HCT116 (cell line): ENCODE measurements around the gene ARL15. TPM values are rescaled to one million over a fixed set of nuclear protein-coding genes. Genes with fewer than 3 reads are reported as not detected.

Source experiments
- ATAC-seq: fragments of 200-7000 bp; cut with Tn5 transposase; 2 replicates; pipeline ENCODE4 v1.9.1; 2020; ENCODE audit warnings: mild to moderate bottlenecking, moderate library complexity
- BruUV-seq: library from RNA; stranded (reverse); fragments of 400-500 nt; replicated peaks from 2 replicates; lab custom pipeline; 2021; lab: Mats Ljungman, UMichigan
- CTCF ChIA-PET: fragments of 300-600 bp; sonication (Branson Sonifier 250); formaldehyde crosslinking; loops from one replicate; lab custom pipeline; 2021; ENCODE audit warnings: antibody characterized with exemption; lab: Charles Lee
- POLR2A ChIA-PET: fragments of 300-600, 350-600 bp; sonication (Branson Sonifier 250); formaldehyde crosslinking; loops from one replicate; lab custom pipeline; 2021; ENCODE audit warnings: antibody characterized with exemption; lab: Charles Lee
- RAD21 ChIA-PET, 2 experiments: fragments of 300-600 bp; sonication (Branson Sonifier 250); formaldehyde crosslinking; loops; one replicate each; lab custom pipeline; 2023; ENCODE audit warnings: low total read pairs in 2 of 2; ENCODE audit not compliant: uncharacterized antibody in 2 of 2, unreplicated experiment in 2 of 2, low non-redundant PET in 1 of 2; lab: Charles Lee
- DNase-seq: peaks from one replicate; pipeline ENCODE4 v3.0.0-alpha.2; 2010; ENCODE audit warnings: low read depth, low spot score
- H2AFZ ChIP-seq: fragments of 200-600 bp; shearing (Covaris generic), sonication (generic); 2 replicates; pipeline ENCODE4 v1.6.1; 2017; ENCODE audit warnings: low read depth, mixed run types, mixed read lengths, antibody characterized with exemption, low read length; ENCODE audit not compliant: poor library complexity, severe bottlenecking
- H3K27ac ChIP-seq: 2 replicates; pipeline ENCODE4 v1.5.1; 2012; ENCODE audit warnings: low read depth, low read length
- H3K27me3 ChIP-seq: fragments of 200-600 bp; sonication (generic); 2 replicates; pipeline ENCODE4 v1.6.1; 2016; ENCODE audit warnings: mixed run types, low read length, mixed read lengths; ENCODE audit not compliant: insufficient read depth
- H3K36me3 ChIP-seq, 2 experiments: fragments of 200-500 bp in 1 of 2; fragments of 200-600 bp in 1 of 2; sonication (Bioruptor generic) in 1 of 2; sonication (generic) in 1 of 2; 2 replicates each; pipeline versions ENCODE4 v1.5.1 to v1.6.1; 2014 to 2016; ENCODE audit warnings: low read length in 2 of 2, inconsistent platforms in 1 of 2, mixed read lengths in 1 of 2, mixed run types in 1 of 2; ENCODE audit not compliant: insufficient read depth in 2 of 2, control insufficient read depth in 1 of 2
- H3K4me1 ChIP-seq, 2 experiments: fragments of 200-600 bp in 1 of 2; sonication (generic) in 1 of 2; 2 replicates each; pipeline versions ENCODE4 v1.5.1 to v1.6.1; 2012 to 2017; ENCODE audit warnings: low read length in 2 of 2, inconsistent platforms in 1 of 2, mild to moderate bottlenecking in 1 of 2, mixed read lengths in 1 of 2, mixed run types in 1 of 2, moderate library complexity in 1 of 2; ENCODE audit not compliant: insufficient read depth in 2 of 2, control insufficient read depth in 1 of 2
- H3K4me2 ChIP-seq: fragments of 200-600 bp; sonication (generic); 2 replicates; pipeline ENCODE4 v1.6.1; 2017; ENCODE audit warnings: mixed run types, low read length, mixed read lengths
- H3K4me3 ChIP-seq, 2 experiments: fragments of 200-600 bp in 1 of 2; sonication (generic) in 1 of 2; replicated peaks in 1 of 2; 2 replicates each; pipeline ENCODE4 v1.5.1; 2011 to 2016; ENCODE audit warnings: low read length in 2 of 2, control low read depth in 1 of 2, low read depth in 1 of 2, mild to moderate bottlenecking in 1 of 2, mixed read lengths in 1 of 2, mixed run types in 1 of 2
- H3K79me2 ChIP-seq: fragments of 200-600 bp; sonication (generic); 2 replicates; pipeline ENCODE4 v1.6.1; 2017; ENCODE audit warnings: mild to moderate bottlenecking, mixed run types, low read length, moderate library complexity, mixed read lengths; ENCODE audit not compliant: insufficient read depth
- H3K9ac ChIP-seq: fragments of 200-600 bp; sonication (generic); 2 replicates; pipeline ENCODE4 v1.6.1; 2016; ENCODE audit warnings: low read length, mixed read lengths
- H3K9me2 ChIP-seq: fragments of 200-600 bp; sonication (generic), shearing (Covaris generic); 2 replicates; pipeline ENCODE4 v1.6.1; 2017; ENCODE audit warnings: mixed run types, mild to moderate bottlenecking, moderate library complexity; ENCODE audit not compliant: insufficient read depth
- H3K9me3 ChIP-seq, 2 experiments: fragments of 200-500 bp in 1 of 2; fragments of 200-600 bp in 1 of 2; sonication (Bioruptor generic) in 1 of 2; sonication (generic) in 1 of 2; 2 replicates each; pipeline ENCODE4 v1.6.1; 2014 to 2017; ENCODE audit warnings: low read length in 2 of 2, mixed read lengths in 2 of 2, inconsistent platforms in 1 of 2, low read depth in 1 of 2, mild to moderate bottlenecking in 1 of 2, mixed run types in 1 of 2, moderate library complexity in 1 of 2; ENCODE audit not compliant: control insufficient read depth in 1 of 2, insufficient read depth in 1 of 2
- H4K20me1 ChIP-seq: fragments of 200-600 bp; sonication (generic), shearing (Covaris generic); 2 replicates; pipeline ENCODE4 v1.6.1; 2017; ENCODE audit warnings: mixed run types, mild to moderate bottlenecking, moderate library complexity; ENCODE audit not compliant: insufficient read depth
- ATF3 ChIP-seq: IDR thresholded peaks from 2 replicates; pipeline ENCODE4 v1.6.1; 2012
- CBX3 ChIP-seq: IDR thresholded peaks from 2 replicates; pipeline ENCODE4 v1.6.1; 2012; ENCODE audit warnings: low read depth
- EGR1 ChIP-seq: IDR thresholded peaks from 2 replicates; pipeline ENCODE4 v1.6.1; 2012; ENCODE audit warnings: low read depth
- ELF1 ChIP-seq: IDR thresholded peaks from 2 replicates; pipeline ENCODE4 v1.6.1; 2012; ENCODE audit warnings: low read depth, borderline replicate concordance
- JUND ChIP-seq: IDR thresholded peaks from 2 replicates; pipeline ENCODE4 v1.6.1; 2012
- MAX ChIP-seq: IDR thresholded peaks from 2 replicates; pipeline ENCODE4 v1.6.1; 2012
- REST ChIP-seq: IDR thresholded peaks from 2 replicates; pipeline ENCODE4 v1.6.1; 2012; ENCODE audit warnings: low read depth
- SP1 ChIP-seq: IDR thresholded peaks from 2 replicates; pipeline ENCODE4 v1.6.1; 2012; ENCODE audit warnings: low read depth
- TCF7L2 ChIP-seq: IDR thresholded peaks from 2 replicates; pipeline ENCODE4 v1.7.0; 2011; ENCODE audit warnings: borderline replicate concordance, inconsistent platforms; ENCODE audit not compliant: insufficient read depth, insufficient read length; ENCODE audit errors: extremely low read depth
- YY1 ChIP-seq: IDR thresholded peaks from 2 replicates; pipeline ENCODE4 v1.6.1; 2011; ENCODE audit warnings: low read length, low read depth, moderate library complexity, mild to moderate bottlenecking; ENCODE audit not compliant: insufficient replicate concordance; ENCODE audit errors: extremely low read depth
- intact Hi-C: fragments of 100-400 bp; cut with micrococcal nuclease; formaldehyde crosslinking; loops from 2 replicates; pipeline ENCODE4 v1.10.0; 2022
- total RNA-seq: library from RNA; stranded (reverse); gene quantifications from one replicate; pipeline ENCODE4 v1.2.1, GENCODE V29; 2021; ENCODE audit not compliant: unreplicated experiment

Gene ARL15
- total RNA-seq, 1 experiment from 2014 or later = 15.0 TPM

- no peaks in the 10 kb centered on the region for H3K27me3 ChIP-seq
- DNase-seq = no peak
- no peak overlapping the region for H2AFZ ChIP-seq
- H3K27ac ChIP-seq = no peak overlapping the region
- CTCF ChIA-PET = no interaction called here
- intact Hi-C loops = no loop called here
- no peaks in the 10 kb centered on the region for H4K20me1 ChIP-seq
- H3K36me3 ChIP-seq = no peaks in the 10 kb centered on the region
- H3K4me3 ChIP-seq = no peak overlapping the region
- POLR2A ChIA-PET = no interaction called here
- RAD21 ChIA-PET = no interaction called here
- no peaks in the 10 kb centered on the region for H3K79me2 ChIP-seq
- no peak overlapping the region for H3K4me2 ChIP-seq
- H3K9ac ChIP-seq = no peak overlapping the region
- TF ChIP-seq JUND (no peak), EGR1 (no peak), YY1 (no peak), CBX3 (no peak), TCF7L2 (no peak), REST (no peak), MAX (no peak), ELF1 (no peak), ATF3 (no peak), SP1 (no peak)
- TF ChIP-seq, all 23 proteins: peak for 0
- BruUV-seq = no TSS peak
- Histone ChIP-seq H3K4me1 (no peaks in the 10 kb centered on the region), H3K9me3 (no peaks in the 10 kb centered on the region), H3K9me2 (no peaks in the 10 kb centered on the region)
- no peak for ATAC-seq
Observed at GRCh38 chr5:54291498-54291897, 18.9 kb downstream of the ARL15 start.
